ENCODE measurements around the gene NPFFR2. TPM values are rescaled to one million over a fixed set of nuclear protein-coding genes. Genes with fewer than 3 reads are reported as not detected.
"Not testable (repeated sequence)": the region's sequence is repeated elsewhere in the genome, so short reads cannot be mapped to it uniquely, and the experiment has no call there.

NPFFR2 gene
- total RNA-seq, result not detected

DNA sequence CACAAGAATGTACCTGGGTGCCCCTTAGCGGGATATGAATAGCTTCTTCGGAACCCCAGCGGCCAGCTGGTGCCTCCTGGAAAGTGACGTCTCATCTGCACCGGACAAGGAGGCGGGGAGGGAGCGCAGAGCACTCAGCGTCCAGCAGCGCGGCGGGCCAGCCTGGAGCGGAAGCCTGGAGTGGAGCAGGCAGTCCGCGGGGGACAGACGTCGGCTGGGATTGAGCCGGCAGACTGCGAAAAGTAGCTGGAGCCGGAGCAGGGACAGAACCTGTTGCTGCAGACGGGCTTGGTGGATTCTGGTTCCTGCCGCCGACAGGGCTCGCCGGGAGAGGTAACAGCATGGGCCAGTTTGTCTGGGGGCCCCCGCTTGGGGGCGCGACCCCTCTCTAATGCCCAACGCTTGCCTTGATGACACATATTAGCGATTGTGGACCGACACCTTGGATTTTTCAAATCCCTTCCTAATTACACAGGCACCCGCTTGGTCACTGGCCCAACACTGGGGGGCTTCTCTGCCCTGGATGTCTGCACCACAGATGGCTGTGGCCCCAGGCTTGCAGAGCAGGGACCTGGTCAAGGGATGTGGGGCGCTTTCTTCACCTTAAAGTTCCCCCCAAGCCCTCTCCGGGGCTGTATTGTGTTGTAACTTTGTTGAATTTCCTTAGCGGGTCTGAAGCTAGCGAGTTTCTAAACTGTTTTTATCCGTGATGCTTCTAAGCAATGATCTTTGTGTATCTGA is at the start of gene NPFFR2:
NPFFR2 (plus strand) TSS at position 133 of the 741 bp plus-strand sequence. CDS start 96,592 bp downstream, outside the sequence.
- peak; percentile 48 for DNase-seq (ENCODE audit: low spot score)
- ATAC-seq, result peak; percentile 88

DNA sequence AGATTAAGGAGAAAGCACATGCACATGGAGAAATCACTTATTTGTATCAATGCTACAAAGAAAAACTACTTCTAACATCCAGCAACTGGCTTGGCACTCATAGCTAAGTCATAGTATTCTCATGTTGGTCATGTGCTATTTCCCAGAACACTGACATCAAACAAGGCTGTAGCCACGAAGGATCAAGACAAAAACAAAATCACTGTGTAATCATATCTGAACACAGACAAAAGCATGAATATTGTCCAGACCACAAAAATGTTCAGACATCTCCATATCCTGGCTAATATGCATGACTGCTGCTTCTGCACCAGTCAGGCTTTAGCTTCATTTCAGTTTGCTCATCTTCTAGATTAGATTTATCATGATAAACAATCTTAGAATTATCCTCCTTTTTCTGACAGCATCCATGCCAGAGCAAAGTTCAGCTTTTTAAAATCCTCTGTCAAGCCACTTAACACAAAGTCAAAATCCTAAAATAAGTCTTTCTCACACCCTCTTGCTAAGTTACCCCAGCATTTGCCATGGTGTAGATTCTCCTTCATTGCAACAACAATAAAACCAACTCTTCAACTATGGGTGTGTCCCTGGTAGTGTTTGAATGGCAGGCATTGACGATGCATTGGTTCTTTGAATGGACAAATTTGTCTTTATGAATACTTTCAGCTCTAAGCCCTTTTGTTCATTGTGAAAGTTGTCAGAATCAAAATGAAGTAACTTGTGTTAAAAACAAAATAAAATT is 39.1 kb upstream of the NPFFR2 start:
- DNase-seq (ENCODE audit: low spot score) (no peak), ATAC-seq (no peak)

DNA sequence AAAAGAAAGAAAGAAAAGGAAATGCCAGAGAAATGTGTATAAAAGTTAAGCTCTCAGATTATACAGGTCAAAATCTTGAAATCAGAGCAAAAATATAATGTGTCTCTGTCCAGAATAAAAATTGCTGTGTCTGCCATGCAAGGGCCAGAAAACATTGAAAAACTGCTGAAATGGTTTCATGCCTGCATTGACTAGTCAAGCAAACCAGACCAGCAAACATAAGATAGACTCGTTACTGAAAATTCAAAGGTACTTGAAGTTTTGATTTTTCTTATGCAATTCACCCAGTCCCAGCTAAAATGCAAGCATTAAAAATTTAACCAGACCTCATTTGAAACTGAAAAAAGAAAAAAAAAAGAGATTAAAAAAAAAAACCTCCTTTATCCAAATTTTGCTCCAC is 37.2 kb upstream of the NPFFR2 start:
- no peak for DNase-seq (ENCODE audit: low spot score)
- peak; percentile 55 for ATAC-seq

DNA sequence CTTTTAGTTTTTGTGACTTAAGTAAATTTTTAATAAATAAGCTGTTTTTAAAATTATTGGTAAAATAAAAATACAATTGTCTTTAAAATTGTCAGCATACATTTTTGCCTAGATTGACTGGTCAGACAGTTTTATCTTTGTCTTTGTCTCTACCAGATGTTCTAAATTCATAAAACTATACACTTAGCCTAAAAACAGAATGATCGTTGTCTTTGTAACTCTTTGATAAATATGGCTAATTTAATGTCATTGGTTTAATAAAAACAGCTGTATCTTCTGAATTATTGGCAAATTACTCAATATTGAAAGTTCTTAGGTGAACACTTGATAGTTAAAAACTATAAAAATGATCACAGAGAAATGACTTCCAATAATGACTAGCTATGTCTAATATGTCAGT is 36.5 kb upstream of the NPFFR2 start:
- no peak for ATAC-seq
- DNase-seq (ENCODE audit: low spot score), result no peak

DNA sequence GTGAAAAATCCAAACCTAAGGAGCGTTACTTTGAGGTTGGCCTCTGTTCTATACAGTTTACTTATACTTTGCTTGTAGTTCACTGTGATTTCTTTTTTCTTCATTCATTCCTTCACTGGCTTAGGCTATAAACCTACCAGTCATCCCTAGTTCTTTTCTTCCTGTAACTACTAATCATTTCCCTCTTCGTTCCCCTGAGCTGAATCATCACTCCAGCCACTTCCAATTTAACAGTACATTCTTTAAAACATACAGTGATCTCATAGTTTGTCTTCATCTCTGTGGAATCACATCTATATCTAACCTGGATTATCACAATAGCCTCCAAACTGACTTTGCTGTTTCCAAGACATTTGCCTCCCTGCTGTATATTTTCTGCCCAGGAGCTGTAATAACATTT is 25.2 kb upstream of the NPFFR2 start:
- DNase-seq (ENCODE audit: low spot score) (no peak), ATAC-seq (no peak)

DNA sequence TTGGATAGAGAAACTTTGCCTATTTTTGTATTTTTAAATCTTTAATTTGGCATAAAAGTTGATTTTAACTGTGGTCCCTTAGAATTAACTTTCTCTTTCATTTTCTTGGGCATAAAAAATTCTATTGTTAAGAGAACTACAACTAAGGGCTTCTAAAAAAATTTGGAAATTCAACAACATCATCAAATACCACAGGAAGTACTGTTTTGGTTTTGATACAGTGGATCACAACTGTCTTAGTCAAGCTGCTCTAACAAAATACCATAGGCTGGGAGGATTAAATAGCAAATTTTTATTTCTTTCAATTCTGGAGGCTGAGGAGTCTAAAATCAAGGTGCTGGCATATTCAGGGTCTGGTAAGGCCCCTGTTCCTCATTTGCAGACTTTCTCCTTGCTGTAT is 19.9 kb upstream of the NPFFR2 start:
- no peak for DNase-seq (ENCODE audit: low spot score)

DNA sequence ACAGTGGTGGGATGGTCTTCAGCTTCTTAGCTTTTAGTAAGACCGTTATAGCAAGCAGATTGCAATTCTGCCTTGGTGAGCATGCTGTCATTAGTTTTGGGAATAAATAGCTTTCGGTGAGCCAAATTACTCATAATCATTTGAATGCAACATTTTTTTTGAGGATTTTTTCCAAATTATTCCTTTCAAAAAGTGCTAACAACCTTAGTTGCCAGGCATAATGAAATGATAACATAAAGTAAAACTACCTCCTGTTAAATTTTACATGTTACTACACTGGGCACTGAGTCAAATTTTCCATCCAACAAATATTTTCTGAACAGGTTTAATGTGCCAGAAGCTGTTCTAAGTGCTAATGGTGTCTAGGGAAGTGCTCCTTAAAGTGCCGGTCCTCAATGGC is 15.8 kb upstream of the NPFFR2 start:
- no peak for ATAC-seq
- DNase-seq (ENCODE audit: low spot score), result no peak

More for the DNA sequence above, 19.9 kb upstream of the NPFFR2 start:
- ATAC-seq, result no peak

DNA sequence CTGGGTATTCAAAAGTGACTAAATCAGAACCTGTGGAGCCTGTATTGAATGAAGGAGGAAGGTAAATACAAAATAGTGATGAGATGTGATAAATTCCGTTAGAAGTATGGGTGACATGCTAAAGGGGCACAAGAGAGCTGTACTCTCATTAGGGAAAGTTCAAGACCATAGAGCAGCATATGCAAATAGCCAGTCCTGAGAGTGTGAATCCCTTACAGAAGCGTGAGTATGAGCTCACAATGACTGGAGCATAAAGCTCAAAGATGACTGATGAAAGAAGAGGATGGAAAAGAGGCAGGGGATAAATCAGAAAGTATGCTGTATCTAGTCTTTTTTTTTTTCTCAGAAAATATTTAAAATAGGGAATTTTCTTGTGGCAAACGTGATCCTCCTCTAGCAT is 12.1 kb upstream of the NPFFR2 start:
- ATAC-seq (no peak), DNase-seq (ENCODE audit: low spot score) (no peak)

DNA sequence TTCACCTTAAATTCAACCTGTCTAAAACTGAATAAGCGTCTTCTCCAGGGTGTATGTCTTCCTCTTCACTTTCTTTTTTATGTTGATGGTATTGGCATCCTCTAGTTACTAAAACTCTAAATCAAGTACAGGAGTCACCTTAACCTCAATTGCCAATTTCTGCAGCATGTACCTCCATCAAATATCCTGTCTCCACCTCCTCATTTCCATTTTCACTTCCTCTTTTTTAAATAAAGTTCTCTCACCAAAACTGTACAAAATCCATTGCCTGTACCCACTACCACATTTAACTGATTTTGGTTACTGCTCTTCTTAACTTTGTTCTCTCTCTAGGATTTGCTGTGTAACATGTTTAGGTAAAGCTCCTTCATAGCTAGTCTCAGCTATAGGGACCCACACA is 9.2 kb upstream of the NPFFR2 start:
- DNase-seq (ENCODE audit: low spot score) (no peak), ATAC-seq (no peak)

DNA sequence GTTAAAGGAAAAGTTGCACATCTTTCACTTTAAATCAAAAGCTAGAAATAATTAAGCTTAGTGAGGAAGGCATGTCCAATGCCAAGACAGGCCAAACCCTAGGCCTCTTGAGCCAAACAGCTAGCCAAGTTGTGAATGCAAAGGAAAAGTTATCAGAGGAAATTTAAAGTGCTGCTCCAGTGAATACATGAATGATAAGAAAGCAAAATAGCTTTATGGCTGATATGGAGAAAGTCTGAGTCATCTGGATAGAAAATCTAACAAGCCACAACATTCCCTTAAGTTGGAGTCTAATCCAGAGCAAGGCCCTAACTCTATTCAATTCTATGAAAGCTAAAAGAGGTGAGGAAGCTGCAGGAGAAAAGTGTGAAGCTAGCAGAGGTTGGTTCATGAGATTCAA is 23.8 kb downstream of the NPFFR2 start:
- DNase-seq (ENCODE audit: low spot score), result no peak
- no peak for ATAC-seq

DNA sequence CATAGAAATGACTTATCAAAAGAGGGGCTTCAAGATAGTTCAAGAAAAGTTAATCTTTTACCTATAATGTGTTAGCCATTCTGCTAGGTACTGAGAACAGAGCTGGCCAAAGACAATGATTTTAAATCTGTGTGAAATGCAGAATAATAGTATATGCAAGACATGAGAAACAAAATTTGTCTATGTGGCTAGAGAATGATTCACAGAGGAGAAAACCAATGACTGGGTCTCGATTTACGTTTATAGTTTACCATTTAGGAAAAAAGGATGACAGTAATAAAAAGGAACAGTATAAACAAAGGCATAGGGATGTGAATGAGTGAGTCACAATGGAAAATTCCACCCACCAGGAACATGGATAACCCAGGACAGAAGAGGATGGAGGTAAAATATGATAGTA is 31.9 kb downstream of the NPFFR2 start:
- DNase-seq (ENCODE audit: low spot score) (no peak), ATAC-seq (no peak)

DNA sequence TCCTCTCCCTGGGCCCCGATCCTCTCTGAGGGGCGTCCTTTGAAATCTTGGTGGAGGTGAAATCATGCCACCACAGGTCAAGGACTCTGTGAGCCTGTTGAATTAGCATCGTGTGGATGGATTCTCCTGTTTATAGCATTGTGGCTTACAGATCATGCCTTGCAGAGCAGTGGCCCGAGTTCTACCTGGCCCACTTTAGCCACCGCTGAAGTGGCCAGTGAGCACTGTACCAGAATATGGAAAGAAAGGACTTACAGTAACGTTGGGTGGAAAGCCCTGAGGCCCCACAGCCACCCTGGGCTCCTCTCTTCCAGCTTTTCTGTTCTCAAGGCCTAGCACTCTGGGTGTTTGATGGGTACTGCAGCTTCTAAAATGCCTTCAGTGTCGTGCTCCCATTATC is 35.3 kb downstream of the NPFFR2 start:
- no peak for DNase-seq (ENCODE audit: low spot score)
- no peak for ATAC-seq

DNA sequence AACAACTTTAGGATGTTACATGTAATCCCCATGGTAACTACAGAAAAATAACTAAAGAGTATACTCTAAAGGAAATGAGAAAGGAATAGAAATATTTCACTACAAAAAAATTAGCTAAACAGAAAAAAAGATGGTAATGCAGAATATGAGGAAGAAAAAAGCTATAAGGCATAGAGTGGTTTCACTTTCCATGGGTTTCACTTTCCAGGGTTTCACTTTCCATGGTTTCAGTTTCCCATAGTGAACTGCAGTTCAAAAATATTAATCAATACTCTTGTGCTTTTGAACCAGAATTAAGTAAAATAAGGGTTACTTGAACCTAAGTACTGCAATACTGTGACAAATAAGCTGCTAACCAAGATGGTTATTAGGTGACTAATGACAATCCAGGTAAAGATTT is 42.0 kb downstream of the NPFFR2 start:
- DNase-seq (ENCODE audit: low spot score) (no peak), ATAC-seq (no peak)

DNA sequence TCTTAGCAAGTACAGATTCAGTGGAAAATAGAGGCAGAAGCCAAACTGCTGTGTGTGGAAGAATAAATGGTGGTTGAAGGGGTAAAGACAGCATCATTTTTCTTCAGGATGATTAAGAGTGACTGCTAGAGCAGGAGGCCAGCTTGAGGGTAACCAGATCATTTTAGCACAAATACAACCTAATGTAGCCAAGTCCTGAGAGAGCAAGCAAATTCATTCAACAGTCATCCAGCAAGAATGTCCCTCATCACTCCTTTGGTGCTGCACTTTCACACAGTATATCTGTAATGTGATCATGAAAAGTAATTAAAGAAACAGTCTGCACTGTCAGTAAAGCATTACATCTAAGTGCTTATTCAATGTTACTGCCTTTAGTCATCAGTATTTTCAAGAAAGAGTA is 44.8 kb downstream of the NPFFR2 start:
- ATAC-seq, result no peak

DNA sequence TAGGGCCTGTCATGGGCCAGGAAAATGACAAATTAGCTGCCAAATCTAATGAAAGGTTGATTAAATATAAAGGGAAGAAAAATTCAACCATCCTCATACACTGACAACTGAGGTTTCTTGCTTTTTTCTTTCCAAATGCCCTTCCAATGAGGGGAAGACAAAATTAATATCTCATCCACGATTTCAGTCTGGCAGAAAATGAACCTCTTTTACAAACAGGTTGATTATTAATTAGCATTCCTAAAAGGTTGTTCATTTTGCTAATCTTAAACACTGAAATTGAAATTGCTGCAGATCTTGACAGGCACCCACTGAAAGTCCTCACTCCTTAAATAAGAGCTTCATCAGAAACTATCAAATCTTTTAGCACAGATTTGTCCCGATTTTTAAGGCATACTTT is 45.5 kb downstream of the NPFFR2 start:
- ATAC-seq, result no peak
- no peak for DNase-seq (ENCODE audit: low spot score)

More for the DNA sequence above, 44.8 kb downstream of the NPFFR2 start:
- no peak for DNase-seq (ENCODE audit: low spot score)

DNA sequence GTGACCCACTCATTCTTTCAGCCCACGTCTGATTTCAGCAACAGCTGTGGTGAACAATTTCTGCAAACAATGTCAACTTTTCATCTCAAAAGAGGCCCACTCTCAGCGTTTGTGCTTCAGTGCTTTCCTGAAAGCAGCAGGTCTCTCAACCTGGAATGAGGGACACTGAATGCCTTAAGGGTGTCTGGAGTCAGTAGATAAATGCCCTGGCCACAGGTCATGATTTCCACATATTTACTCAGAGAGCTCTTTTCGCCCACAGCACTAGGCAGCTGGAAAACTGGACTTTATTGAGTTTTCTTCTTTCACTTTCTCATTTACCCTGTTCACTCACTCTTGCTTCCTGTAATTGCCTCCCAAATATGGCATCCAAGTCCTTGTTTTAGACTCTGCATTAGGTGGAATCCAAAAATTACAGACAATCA is 52.8 kb downstream of the NPFFR2 start:
- ATAC-seq, result peak; percentile 99
- peak; percentile 46 for DNase-seq (ENCODE audit: low spot score)

DNA sequence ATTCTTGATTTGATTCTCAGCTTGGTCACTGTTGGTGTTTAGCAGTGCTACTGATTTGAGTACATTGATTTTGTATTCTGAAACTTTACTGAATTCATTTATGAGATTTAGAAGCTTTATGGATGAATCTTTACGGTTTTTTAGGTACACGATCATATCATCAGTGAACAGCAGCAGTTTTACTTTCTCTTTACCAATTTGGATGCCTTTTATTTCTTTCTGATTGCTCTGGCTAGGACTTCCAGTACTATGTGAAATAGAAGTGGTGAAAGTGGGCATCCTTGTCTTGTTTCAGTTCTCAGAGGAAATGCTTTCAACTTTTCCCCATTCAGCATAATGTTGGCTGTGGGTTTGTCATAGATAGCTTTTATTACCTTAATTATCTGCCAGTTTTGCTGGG is 58.8 kb downstream of the NPFFR2 start:
- not testable (repeated sequence) for ATAC-seq; DNase-seq (ENCODE audit: low spot score)

DNA sequence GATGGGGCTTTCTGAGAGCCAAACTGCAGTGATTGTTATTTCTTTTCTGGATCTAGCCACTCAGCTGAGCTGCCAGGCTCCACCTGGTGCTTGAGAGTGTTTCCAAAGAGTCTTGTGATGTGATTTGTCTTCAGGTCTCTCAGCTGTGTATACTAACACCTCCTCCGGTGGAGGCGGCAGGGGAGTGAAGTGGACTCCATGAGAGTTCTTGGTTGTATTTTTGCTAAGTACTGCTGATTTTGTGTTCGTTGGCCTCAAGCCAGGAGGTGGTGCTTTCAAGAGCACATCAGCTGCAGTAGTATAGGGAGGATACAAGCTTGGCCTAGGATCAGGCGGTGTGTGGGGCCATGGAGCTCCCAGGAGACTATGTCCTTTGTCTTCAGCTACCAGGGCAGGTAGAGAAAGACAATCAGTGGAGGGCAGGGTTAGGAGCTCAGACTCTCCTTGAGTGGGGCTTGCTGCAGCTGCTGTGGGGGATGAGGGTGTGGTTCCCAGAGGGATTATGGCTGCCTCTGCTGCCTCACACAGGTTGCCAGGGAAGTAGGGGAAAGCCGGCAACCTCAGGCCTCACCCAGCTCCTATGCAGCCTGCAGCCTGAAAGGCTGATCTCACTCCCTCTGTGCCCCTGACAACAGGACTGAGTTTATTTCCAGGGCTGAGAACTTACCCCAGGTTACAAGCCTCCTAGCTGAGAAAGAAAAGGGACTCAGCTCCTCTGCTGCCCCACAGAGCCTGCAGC is 62.4 kb downstream of the NPFFR2 start:
- no peak for ATAC-seq
- DNase-seq (ENCODE audit: low spot score), result no peak

DNA sequence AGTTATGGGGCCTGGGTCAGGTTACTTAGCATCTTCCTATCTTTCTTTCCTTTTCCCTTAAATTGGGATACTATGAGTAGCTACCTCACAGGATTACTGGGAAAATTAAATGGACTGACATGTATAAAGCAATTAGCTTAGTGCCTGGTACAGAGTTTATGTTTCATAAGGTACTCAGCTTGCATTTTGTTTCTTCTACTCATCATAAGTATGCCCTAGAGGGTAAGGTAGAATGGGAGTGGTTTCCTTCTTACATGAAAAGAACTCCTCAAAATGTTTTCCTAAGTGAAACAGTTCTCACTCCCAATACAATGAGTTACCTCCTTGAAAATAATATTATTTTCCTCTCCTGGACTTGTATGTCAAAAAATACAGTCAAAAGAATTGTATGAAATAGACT is 75.7 kb downstream of the NPFFR2 start:
- ATAC-seq (no peak), DNase-seq (ENCODE audit: low spot score) (no peak)

DNA sequence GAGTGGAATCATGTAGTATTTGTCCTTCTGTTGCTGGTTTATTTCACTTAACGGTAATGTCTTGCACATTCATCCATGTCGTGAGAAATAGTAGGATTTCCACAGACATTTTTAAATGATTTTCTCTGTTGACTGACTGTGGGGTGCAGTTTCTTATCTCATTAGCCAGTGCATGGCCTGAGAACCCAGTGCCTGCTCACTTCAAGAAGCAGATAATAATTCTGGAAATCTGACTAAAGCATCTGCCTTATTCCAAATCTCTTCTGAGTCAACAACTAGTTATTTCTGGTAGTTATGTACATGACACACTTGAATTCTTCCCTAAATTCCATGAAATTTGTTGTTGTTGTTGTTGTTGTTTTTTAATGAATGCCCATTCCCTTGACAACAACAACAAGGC is 77.6 kb downstream of the NPFFR2 start:
- DNase-seq (ENCODE audit: low spot score) (no peak), ATAC-seq (no peak)

DNA sequence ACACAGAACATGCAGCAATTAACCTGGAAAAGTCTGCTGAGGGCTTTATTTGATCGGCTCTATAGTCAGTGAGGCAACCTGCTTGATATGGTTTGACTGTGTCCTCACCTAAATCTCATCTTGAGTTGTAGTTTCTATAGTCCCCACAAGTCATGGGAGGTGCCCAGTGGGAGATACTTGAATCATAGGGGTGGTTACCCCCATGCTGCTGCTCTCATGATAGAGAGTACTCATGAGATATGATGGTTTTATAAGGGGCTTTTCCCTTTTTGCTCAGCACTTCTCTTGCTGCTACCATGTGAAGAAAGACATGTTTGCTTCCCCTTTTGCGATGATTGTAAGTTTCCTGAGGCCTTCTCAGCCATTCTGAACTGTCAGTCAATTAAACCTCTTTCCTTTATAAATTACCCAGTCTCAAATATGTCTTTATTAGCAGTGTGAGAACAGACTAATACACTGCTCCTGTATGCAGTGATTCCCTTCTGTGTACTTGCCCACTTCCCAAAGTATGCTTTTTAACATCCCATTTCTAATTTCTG is 78.2 kb downstream of the NPFFR2 start:
- ATAC-seq (no peak), DNase-seq (ENCODE audit: low spot score) (no peak)
